OCI-LY7 (cell line): ENCODE measurements around the gene CDSN. TPM values are rescaled to one million over a fixed set of nuclear protein-coding genes. Genes with fewer than 3 reads are reported as not detected.

Experiments used
- BruUV-seq: library from RNA; stranded (reverse); fragments of 400-500 nt; replicated peaks from 2 replicates; lab custom pipeline; 2021; lab: Mats Ljungman, UMichigan
- CTCF ChIA-PET: fragments of 300-600 bp; sonication (Branson Sonifier 250); formaldehyde crosslinking; loops from one replicate; lab custom pipeline; 2022; ENCODE audit warnings: antibody characterized with exemption; ENCODE audit not compliant: unreplicated experiment; lab: Charles Lee
- POLR2A ChIA-PET: fragments of 300-600 bp; sonication (Branson Sonifier 250); formaldehyde crosslinking; loops from one replicate; lab custom pipeline; 2022; ENCODE audit warnings: antibody characterized with exemption; lab: Charles Lee
- DNase-seq: peaks from one replicate; pipeline ENCODE4 v3.0.0-alpha.2; 2015; ENCODE audit warnings: low spot score
- H2AFZ ChIP-seq: fragments of 200-600 bp; sonication (generic), shearing (Covaris generic); 2 replicates; pipeline ENCODE4 v1.6.1; 2014; ENCODE audit warnings: mild to moderate bottlenecking, antibody characterized with exemption, low read length, moderate library complexity
- H3K27ac ChIP-seq: fragments of 200-600 bp; sonication (generic); 2 replicates; pipeline ENCODE4 v1.5.1; 2014; ENCODE audit warnings: mixed run types, low read depth, mild to moderate bottlenecking, moderate library complexity, low read length, inconsistent platforms; ENCODE audit not compliant: poor library complexity, severe bottlenecking
- H3K36me3 ChIP-seq: fragments of 200-600 bp; sonication (generic); 2 replicates; pipeline ENCODE4 v1.6.1; 2014; ENCODE audit warnings: mild to moderate bottlenecking, antibody characterized with exemption, low read length, moderate library complexity, mixed read lengths; ENCODE audit not compliant: insufficient read depth
- H3K4me1 ChIP-seq: fragments of 200-600 bp; sonication (generic); 2 replicates; pipeline ENCODE4 v1.5.1; 2014; ENCODE audit warnings: mild to moderate bottlenecking, low read length; ENCODE audit not compliant: insufficient read depth, poor library complexity, severe bottlenecking
- H3K4me2 ChIP-seq: fragments of 200-600 bp; sonication (generic); 2 replicates; pipeline ENCODE4 v1.6.1; 2014; ENCODE audit warnings: mild to moderate bottlenecking, low read length
- H3K4me3 ChIP-seq: fragments of 200-600 bp; sonication (generic); 2 replicates; pipeline ENCODE4 v1.5.1; 2014; ENCODE audit warnings: mild to moderate bottlenecking, low read depth, low read length; ENCODE audit not compliant: poor library complexity, severe bottlenecking
- H3K79me2 ChIP-seq: fragments of 200-600 bp; sonication (generic); 2 replicates; pipeline ENCODE4 v1.6.1; 2016; ENCODE audit warnings: low read depth, mild to moderate bottlenecking, low read length, moderate library complexity, mixed read lengths; ENCODE audit not compliant: insufficient read depth
- H3K9me2 ChIP-seq: fragments of 200-600 bp; sonication (generic); 2 replicates; pipeline ENCODE4 v1.6.1; 2016; ENCODE audit warnings: mild to moderate bottlenecking, low read length, mixed read lengths; ENCODE audit not compliant: insufficient read depth
- H3K9me3 ChIP-seq: fragments of 200-600 bp; sonication (generic); 2 replicates; pipeline ENCODE4 v1.6.1; 2014; ENCODE audit warnings: mild to moderate bottlenecking, mixed run types, low read length, mixed read lengths
- H4K20me1 ChIP-seq: fragments of 200-600 bp; sonication (generic); 2 replicates; pipeline ENCODE4 v1.6.1; 2014; ENCODE audit warnings: mild to moderate bottlenecking, antibody characterized with exemption, low read length, moderate library complexity, mixed read lengths; ENCODE audit not compliant: insufficient read depth
- EZH2phosphoT487 ChIP-seq: fragments of 200-600 bp; sonication (generic); IDR thresholded peaks from 2 replicates; pipeline ENCODE4 v1.6.1; 2018; ENCODE audit warnings: low read depth, borderline replicate concordance, mild to moderate bottlenecking, mixed run types, antibody characterized with exemption, low read length, moderate library complexity, mixed read lengths
- intact Hi-C: fragments of 100-400 bp; cut with micrococcal nuclease; formaldehyde crosslinking; loops from one replicate; pipeline ENCODE4 v1.10.0; 2022; ENCODE audit not compliant: unreplicated experiment
- total RNA-seq, 2 experiments: library from RNA; depleted of rRNA in 1 of 2; stranded (reverse); fragments of >200 nt in 1 of 2; shearing (Covaris generic) in 1 of 2; gene quantifications; 2 replicates each; pipeline ENCODE4 v1.2.3, GENCODE V29; 2014 to 2022
- TF ChIP-seq, protein P1 (sequence below): fragments of 200-600 bp; sonication (generic); conservative IDR thresholded peaks from 2 replicates; pipeline ENCODE4 v1.5.1; 2014; ENCODE audit warnings: mild to moderate bottlenecking, antibody characterized with exemption, low read length, moderate library complexity, mixed read lengths

The CDSN gene
- total RNA-seq, 2 experiments from 2014 or later: not detected

DNA sequence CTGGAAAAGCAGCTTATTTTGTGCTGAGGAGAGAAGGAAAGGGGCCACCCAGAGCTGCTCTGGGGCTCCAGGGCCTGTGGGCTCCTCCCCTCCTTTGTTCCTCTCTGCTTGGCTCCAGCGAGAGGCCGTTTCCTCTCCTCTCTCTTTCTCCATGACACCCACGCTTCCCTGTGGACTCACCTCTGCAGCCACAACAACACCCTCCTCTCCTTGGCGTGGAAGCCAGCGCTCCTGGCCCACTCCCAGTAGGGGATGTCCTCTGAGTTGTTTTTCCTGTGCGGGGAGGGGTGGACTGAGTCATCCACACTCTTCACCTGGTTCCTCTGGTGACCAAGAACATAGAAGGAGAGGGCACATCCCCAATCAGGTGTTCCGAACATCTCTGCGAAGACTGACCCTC, 4.9 kb upstream of the CDSN start:
- CTCF ChIA-PET: no interaction called here
- intact Hi-C loops: no loop called here
- TF ChIP-seq EZH2phosphoT487: no peak
- TF ChIP-seq, protein P1, sequence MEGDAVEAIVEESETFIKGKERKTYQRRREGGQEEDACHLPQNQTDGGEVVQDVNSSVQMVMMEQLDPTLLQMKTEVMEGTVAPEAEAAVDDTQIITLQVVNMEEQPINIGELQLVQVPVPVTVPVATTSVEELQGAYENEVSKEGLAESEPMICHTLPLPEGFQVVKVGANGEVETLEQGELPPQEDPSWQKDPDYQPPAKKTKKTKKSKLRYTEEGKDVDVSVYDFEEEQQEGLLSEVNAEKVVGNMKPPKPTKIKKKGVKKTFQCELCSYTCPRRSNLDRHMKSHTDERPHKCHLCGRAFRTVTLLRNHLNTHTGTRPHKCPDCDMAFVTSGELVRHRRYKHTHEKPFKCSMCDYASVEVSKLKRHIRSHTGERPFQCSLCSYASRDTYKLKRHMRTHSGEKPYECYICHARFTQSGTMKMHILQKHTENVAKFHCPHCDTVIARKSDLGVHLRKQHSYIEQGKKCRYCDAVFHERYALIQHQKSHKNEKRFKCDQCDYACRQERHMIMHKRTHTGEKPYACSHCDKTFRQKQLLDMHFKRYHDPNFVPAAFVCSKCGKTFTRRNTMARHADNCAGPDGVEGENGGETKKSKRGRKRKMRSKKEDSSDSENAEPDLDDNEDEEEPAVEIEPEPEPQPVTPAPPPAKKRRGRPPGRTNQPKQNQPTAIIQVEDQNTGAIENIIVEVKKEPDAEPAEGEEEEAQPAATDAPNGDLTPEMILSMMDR: no peak
- Histone ChIP-seq H3K9me2 (no peaks in the 10 kb centered on the region), H3K36me3 (no peaks in the 10 kb centered on the region), H3K4me3 (no peak overlapping the region), H3K27ac (no peak overlapping the region), H3K4me1 (no peaks in the 10 kb centered on the region), H3K4me2 (no peak overlapping the region), H2AFZ (no peak overlapping the region), H3K79me2 (no peaks in the 10 kb centered on the region), H3K9me3 (no peaks in the 10 kb centered on the region), H4K20me1 (no peaks in the 10 kb centered on the region)
- POLR2A ChIA-PET: no interaction called here
- no peak for DNase-seq
- BruUV-seq: no TSS peak

DNA sequence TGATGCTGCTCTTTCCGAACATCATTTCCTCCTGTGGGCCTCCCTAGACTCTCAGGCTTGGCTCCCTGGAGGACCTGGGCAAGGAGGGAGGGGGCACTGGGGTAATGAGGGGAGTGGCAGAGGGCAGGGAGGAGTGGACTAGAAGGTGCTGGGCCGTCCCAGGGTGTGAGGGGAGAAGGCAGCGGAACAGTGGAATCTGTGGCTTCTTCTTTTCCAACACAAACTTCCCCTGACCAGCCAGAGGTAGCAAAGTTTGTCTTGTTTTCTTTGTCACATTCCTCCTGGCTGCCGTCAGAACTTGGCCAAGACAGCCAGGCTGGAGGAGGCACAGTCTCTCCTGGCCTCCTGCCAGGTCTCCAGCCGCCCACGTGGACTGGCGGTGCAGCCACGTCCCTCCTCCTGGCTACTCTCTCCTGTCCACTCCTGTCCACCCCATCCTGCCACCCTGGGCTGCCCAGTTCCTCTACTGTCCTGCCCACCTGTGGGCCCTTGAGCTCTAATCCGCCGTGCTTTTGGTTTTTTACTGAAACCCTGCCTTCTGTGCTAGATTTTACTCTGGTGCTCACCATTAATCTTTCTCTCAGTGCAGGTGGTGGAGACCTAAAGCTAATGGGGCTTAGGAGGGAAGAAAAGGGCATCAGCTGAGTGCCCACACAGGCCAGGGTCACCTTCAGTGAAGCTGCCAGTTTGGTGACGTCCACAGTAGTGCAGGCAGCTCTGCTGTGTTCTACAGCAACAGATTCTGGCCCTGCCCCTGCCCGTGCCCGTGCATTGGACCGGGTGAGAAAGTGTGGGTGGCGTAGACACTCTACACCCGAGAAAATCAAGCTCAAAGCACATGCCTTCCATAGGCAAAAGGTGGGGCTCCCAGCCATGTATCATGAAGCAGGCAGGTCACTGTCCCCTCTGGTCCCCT, 2.8 kb upstream of the CDSN start:
- Histone ChIP-seq H2AFZ (no peak overlapping the region), H3K9me2 (no peaks in the 10 kb centered on the region), H3K36me3 (no peaks in the 10 kb centered on the region), H3K4me3 (no peak overlapping the region), H3K79me2 (no peaks in the 10 kb centered on the region), H3K4me1 (no peaks in the 10 kb centered on the region), H3K4me2 (no peak overlapping the region), H4K20me1 (no peaks in the 10 kb centered on the region), H3K27ac (no peak overlapping the region), H3K9me3 (no peaks in the 10 kb centered on the region)
- CTCF ChIA-PET: no interaction called here
- DNase-seq: no peak
- intact Hi-C loops: no loop called here
- no TSS peak for BruUV-seq
- POLR2A ChIA-PET: no interaction called here
- TF ChIP-seq EZH2phosphoT487: no peak
- TF ChIP-seq, protein P1: no peak
